ENCODE measurements around the gene CNTNAP2. TPM values are rescaled to one million over a fixed set of nuclear protein-coding genes. Genes with fewer than 3 reads are reported as not detected.
"Not testable (repeated sequence)": the region's sequence is repeated elsewhere in the genome, so short reads cannot be mapped to it uniquely, and the experiment has no call there.

CNTNAP2 gene
- total RNA-seq, 6 experiments from 2014 or later, result 0.07 to 0.13 (median 0.12) TPM; not detected in 3

- TF ChIP-seq CTCF (IDR thresholded peaks at IDR 0.05), result no peak
- Mint-ChIP-seq H3K27ac (no peak overlapping the region), H3K4me3 (no peak overlapping the region)
Observed at GRCh38 chr7:147711447-147711846, 1594.8 kb downstream of the CNTNAP2 start.

GRCh38 chr7:147721962-147722830, 1605.6 kb downstream of the CNTNAP2 start:
- TF ChIP-seq CTCF (IDR thresholded peaks at IDR 0.05), result no peak
- Mint-ChIP-seq H3K27me3 (ENCODE audit: insufficient read depth) (no peaks in the 10 kb centered on the region), H3K4me3 (no peak overlapping the region), H3K4me1 (ENCODE audit: low read depth) (no peaks in the 10 kb centered on the region), H3K27ac (no peak overlapping the region), H3K9me3 (peaks cover 15% of the 10 kb centered on the region), H3K36me3 (ENCODE audit: low read depth) (no peaks in the 10 kb centered on the region)
- no peak for DNase-seq

More at GRCh38 chr7:147711447-147711846, 1594.8 kb downstream of the CNTNAP2 start:
- no peaks in the 10 kb centered on the region for H3K4me1 Mint-ChIP-seq (ENCODE audit: low read depth)
- H3K9me3 Mint-ChIP-seq, result peaks cover 38% of the 10 kb centered on the region
- H3K36me3 Mint-ChIP-seq (ENCODE audit: low read depth), result no peaks in the 10 kb centered on the region
- DNase-seq, result no peak
- H3K27me3 Mint-ChIP-seq (ENCODE audit: insufficient read depth), result no peaks in the 10 kb centered on the region

GRCh38 chr7:147723536-147723935, 1606.9 kb downstream of the CNTNAP2 start:
- Mint-ChIP-seq H3K4me1 (ENCODE audit: low read depth) (no peaks in the 10 kb centered on the region), H3K27me3 (ENCODE audit: insufficient read depth) (no peaks in the 10 kb centered on the region), H3K9me3 (peaks cover 15% of the 10 kb centered on the region), H3K4me3 (no peak overlapping the region), H3K27ac (no peak overlapping the region), H3K36me3 (ENCODE audit: low read depth) (no peaks in the 10 kb centered on the region)
- no peak for DNase-seq
- TF ChIP-seq CTCF (IDR thresholded peaks at IDR 0.05), result no peak

- Mint-ChIP-seq H3K9me3 (peaks cover 32% of the 10 kb centered on the region), H3K27me3 (ENCODE audit: insufficient read depth) (no peaks in the 10 kb centered on the region), H3K27ac (no peak overlapping the region), H3K36me3 (ENCODE audit: low read depth) (peaks cover 5% of the 10 kb centered on the region), H3K4me1 (ENCODE audit: low read depth) (no peaks in the 10 kb centered on the region), H3K4me3 (no peak overlapping the region)
- TF ChIP-seq CTCF (IDR thresholded peaks at IDR 0.05), result no peak
- DNase-seq, result no peak
Observed at GRCh38 chr7:147731311-147731710, 1614.7 kb downstream of the CNTNAP2 start.

- H3K4me3 Mint-ChIP-seq; H3K27me3 Mint-ChIP-seq (ENCODE audit: insufficient read depth); H3K4me1 Mint-ChIP-seq (ENCODE audit: low read depth): not testable (repeated sequence)
Observed at GRCh38 chr7:147737559-147738214, 1621.1 kb downstream of the CNTNAP2 start.

GRCh38 chr7:147742301-147742700, 1625.7 kb downstream of the CNTNAP2 start:
- H3K27me3 Mint-ChIP-seq (ENCODE audit: insufficient read depth), result no peaks in the 10 kb centered on the region
- no peaks in the 10 kb centered on the region for H3K4me1 Mint-ChIP-seq (ENCODE audit: low read depth)
- no peak for TF ChIP-seq CTCF (IDR thresholded peaks at IDR 0.05)
- H3K27ac Mint-ChIP-seq, result no peak overlapping the region
- DNase-seq, result no peak
- no peaks in the 10 kb centered on the region for H3K36me3 Mint-ChIP-seq (ENCODE audit: low read depth)
- peaks cover 45% of the 10 kb centered on the region for H3K9me3 Mint-ChIP-seq
- no peak overlapping the region for H3K4me3 Mint-ChIP-seq

More at GRCh38 chr7:147737559-147738214, 1621.1 kb downstream of the CNTNAP2 start:
- H3K36me3 Mint-ChIP-seq (ENCODE audit: low read depth); H3K27ac Mint-ChIP-seq; DNase-seq: not testable (repeated sequence)
- H3K9me3 Mint-ChIP-seq, result peaks cover 38% of the 10 kb centered on the region

All from HFFc6 (cell line).